Stomach (tissue), 9 donors: Measurements from ENCODE around the gene FCRLA. TPM values are rescaled to one million over a fixed set of nuclear protein-coding genes. Genes with fewer than 3 reads are reported as not detected.

Experiments
- DNase-seq, 2 donors: peaks; one replicate each; pipeline versions ENCODE4 v3.0.0 to v3.0.0-alpha.2; 2013 to 2019
- H3K27ac ChIP-seq, 5 donors: fragments of 200-600 bp in 4 of 5; sonication (generic) in 4 of 5; one replicate each; pipeline ENCODE4 v1.5.1; 2013 to 2019; ENCODE audit warnings: mild to moderate bottlenecking in 1 of 5, moderate library complexity in 1 of 5
- H3K27me3 ChIP-seq, 3 donors: fragments of 200-600 bp; sonication (generic); one replicate each; pipeline ENCODE4 v1.5.1; 2017 to 2019; ENCODE audit warnings: mixed run types in 1 of 3
- H3K36me3 ChIP-seq, 4 donors: fragments of 200-600 bp; sonication (generic); 1 replicate in 3 of 4; 2 replicates in 1 of 4; pipeline ENCODE4 v1.5.1; 2016 to 2019
- H3K4me1 ChIP-seq, 4 donors: fragments of 200-600 bp; sonication (generic); one replicate each; pipeline ENCODE4 v1.5.1; 2016 to 2019
- H3K4me3 ChIP-seq, 4 donors: fragments of 200-600 bp; sonication (generic) in 3 of 4; one replicate each; pipeline ENCODE4 v1.5.1; 2016 to 2019; ENCODE audit warnings: mild to moderate bottlenecking in 1 of 4
- H3K9me3 ChIP-seq, 4 donors: fragments of 200-600 bp; sonication (generic); one replicate each; pipeline ENCODE4 v1.5.1; 2016 to 2019
- EP300 ChIP-seq: sonication (generic); formaldehyde crosslinking; IDR thresholded peaks from one replicate; pipeline ENCODE4 v1.6.1; 2017; ENCODE audit warnings: antibody characterized with exemption
- POLR2A ChIP-seq, 4 donors: fragments of 450-650 bp; IDR thresholded peaks; one replicate each; pipeline ENCODE4 v1.6.1; 2016; ENCODE audit warnings: antibody characterized with exemption in 4 of 4, control low read depth in 2 of 4, mild to moderate bottlenecking in 1 of 4, moderate library complexity in 1 of 4
- POLR2AphosphoS5 ChIP-seq, 3 donors: sonication (generic); formaldehyde crosslinking; IDR thresholded peaks; one replicate each; pipeline ENCODE4 v1.6.1; 2016; ENCODE audit warnings: antibody characterized with exemption in 3 of 3
- WGBS, 5 donors: extraction: QIAGEN DNeasy Blood & Tissue Kit in 3 of 5; methylation state at CpG; one replicate each; pipeline versions ENCODE4 v1.1.5 to v1.1.7; 2013 to 2018; 5-methylcytosine and 5-hydroxymethylcytosine counted together
- intact Hi-C: fragments of 100-400 bp; cut with DNase I; formaldehyde crosslinking; loops from one replicate; pipeline ENCODE4 v1.15.1; 2023; ENCODE audit warnings: low total_unique reads
- polyA plus RNA-seq, 3 donors: library from polyadenylated mRNA; stranded (reverse); fragments of 200-250 nt; gene quantifications; one replicate each; pipeline ENCODE4 v1.2.3, GENCODE V29; 2013
- small RNA-seq, 4 donors: library from RNA; depleted of rRNA; stranded (forward); fragments of <200 nt; gene quantifications; one replicate each; pipeline ENCODE3, GENCODE V24; 2016
- total RNA-seq, 5 donors: library from RNA; depleted of rRNA; stranded (reverse); fragments of >200 nt; gene quantifications; one replicate each; pipeline versions ENCODE4 v1.1.0 to v1.2.3, GENCODE V29; 2014 to 2016
- TF ChIP-seq, protein P1 (sequence below), 7 experiments: fragments of 450-650 bp in 4 of 7; fragments of 200-600 bp in 3 of 7; sonication (generic) in 3 of 7; IDR thresholded peaks; one replicate each; pipeline ENCODE4 v1.5.1; 2016 to 2019; ENCODE audit warnings: antibody characterized with exemption in 7 of 7, control low read depth in 2 of 7, mild to moderate bottlenecking in 1 of 7
- donor health status: healthy with polysubstance abuse.
- donor health status: Bipolar disorder and iron deficiency.
- donor health status: healthy.

FCRLA gene
- total and polyA plus RNA-seq, 8 donors: 1.8 to 3.4 (median 2.6) TPM; not detected in 5

DNA sequence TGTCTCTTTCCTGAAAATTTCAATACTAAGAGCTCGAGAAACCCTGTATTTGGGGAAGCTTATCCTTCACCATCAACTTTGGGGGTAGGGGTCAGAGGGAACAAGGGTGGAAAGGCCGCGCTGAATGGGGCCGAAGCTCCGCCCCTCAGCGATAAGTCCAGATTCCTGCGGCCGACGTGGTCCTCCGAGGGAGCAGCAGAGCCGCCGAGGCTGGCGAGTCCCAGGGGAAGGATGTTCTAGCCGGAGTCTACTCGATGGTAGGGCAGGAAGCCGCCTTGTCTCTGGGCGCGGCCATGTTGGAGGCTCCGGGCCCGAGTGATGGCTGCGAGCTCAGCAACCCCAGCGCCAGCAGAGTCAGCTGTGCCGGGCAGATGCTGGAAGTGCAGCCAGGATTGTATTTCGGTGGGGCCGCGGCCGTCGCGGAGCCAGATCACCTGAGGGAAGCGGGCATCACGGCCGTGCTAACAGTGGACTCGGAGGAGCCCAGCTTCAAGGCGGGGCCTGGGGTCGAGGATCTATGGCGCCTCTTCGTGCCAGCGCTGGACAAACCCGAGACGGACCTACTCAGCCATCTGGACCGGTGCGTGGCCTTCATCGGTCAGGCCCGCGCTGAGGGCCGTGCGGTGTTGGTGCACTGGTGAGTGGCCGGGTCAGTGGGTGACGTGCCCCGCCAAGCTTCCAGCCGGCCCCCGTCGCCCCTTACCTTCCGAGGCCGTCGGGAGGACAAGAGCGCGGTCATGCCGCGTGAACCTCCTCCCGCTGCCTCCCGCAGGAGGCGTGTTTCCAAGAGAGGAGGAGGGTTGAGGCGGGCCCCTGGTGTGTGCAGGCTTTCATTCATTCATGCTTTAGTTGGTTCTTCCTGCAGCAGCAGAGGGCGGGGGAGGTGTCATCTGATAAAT is 42.7 kb downstream of the FCRLA start, which contains the start of gene DUSP12:
TSS of gene DUSP12 (plus strand) at position 278 of the 899 bp plus-strand sequence. CDS start at position 294, 16 bp downstream.
- peak; percentile 69 to 92 (median 70) for TF ChIP-seq POLR2AphosphoS5 (IDR thresholded peaks at IDR 0.05)
- TF ChIP-seq, protein P1, sequence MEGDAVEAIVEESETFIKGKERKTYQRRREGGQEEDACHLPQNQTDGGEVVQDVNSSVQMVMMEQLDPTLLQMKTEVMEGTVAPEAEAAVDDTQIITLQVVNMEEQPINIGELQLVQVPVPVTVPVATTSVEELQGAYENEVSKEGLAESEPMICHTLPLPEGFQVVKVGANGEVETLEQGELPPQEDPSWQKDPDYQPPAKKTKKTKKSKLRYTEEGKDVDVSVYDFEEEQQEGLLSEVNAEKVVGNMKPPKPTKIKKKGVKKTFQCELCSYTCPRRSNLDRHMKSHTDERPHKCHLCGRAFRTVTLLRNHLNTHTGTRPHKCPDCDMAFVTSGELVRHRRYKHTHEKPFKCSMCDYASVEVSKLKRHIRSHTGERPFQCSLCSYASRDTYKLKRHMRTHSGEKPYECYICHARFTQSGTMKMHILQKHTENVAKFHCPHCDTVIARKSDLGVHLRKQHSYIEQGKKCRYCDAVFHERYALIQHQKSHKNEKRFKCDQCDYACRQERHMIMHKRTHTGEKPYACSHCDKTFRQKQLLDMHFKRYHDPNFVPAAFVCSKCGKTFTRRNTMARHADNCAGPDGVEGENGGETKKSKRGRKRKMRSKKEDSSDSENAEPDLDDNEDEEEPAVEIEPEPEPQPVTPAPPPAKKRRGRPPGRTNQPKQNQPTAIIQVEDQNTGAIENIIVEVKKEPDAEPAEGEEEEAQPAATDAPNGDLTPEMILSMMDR (IDR thresholded peaks at IDR 0.05): peak in 1 of 7 experiments; percentile 10
- TF ChIP-seq POLR2A (IDR thresholded peaks at IDR 0.05): peak in 1 of 4 donors; percentile 21
- no peak for TF ChIP-seq EP300
- 0 to 1% (median 0%) methylated on average over 41 to 65 of the region's 65 CpGs for WGBS, 5 donors
- intact Hi-C loops: loop anchor here (10.0 kb wide), 2 partner anchors 105 to 265 kb away; no protein-coding TSS in a partner anchor
- DNase-seq: peak; percentile 92 to 98
- H3K9me3 ChIP-seq: no peaks in the 10 kb centered on the region
- H3K27me3 ChIP-seq: no peaks in the 10 kb centered on the region
- H3K27ac ChIP-seq: peak within 1 kb of the TSS; percentile 88 to 95 (median 89)
- H3K4me3 ChIP-seq: peak within 1 kb of the TSS; percentile 74 to 94 (median 83)
- H3K4me1 ChIP-seq: peaks cover 9 to 23% (median 17%) of the 10 kb centered on the region in 4 donors
- peaks cover 24 to 37% (median 36%) of the 10 kb centered on the region in 4 donors for H3K36me3 ChIP-seq

DNA sequence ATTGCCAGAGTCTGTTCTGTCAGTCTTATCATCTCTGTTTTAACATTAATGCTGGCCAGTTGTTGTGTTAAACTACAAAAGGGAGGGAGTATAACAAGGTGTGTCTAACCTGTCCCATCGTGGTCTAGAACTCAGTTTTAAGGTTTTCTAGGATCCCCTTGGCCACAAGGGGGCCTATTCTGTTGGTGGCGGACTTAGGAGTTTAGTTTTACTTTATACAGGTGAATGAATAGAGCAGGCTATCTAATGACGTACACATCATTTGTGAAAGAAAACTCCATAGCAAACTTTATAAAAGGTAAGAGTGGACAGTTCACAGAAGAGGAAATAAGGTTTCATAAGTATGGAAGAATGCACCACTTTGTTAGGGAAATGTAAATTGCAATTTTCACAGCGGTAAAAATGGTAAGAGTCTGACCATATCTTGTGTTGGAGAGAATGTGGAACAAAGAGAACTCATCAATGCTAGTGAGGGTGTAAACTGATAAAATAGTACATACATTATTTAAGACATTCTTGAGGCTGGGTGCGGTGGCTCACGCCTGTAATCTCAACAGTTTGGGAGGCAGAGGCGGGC is 56.6 kb downstream of the FCRLA start:
- peak; percentile 45 to 57 for DNase-seq

More for the DNA sequence above, 56.6 kb downstream of the FCRLA start:
- no peak overlapping the region for H3K4me3 ChIP-seq
- H3K27me3 ChIP-seq: no peaks in the 10 kb centered on the region
- H3K27ac ChIP-seq: no peak overlapping the region
- intact Hi-C loops: no loop called here
- no peaks in the 10 kb centered on the region for H3K9me3 ChIP-seq
- H3K36me3 ChIP-seq: peaks cover 0 to 15% (median 12%) of the 10 kb centered on the region in 4 donors
- WGBS, 5 donors: 45 to 60% (median 54%) methylated on average over 7 of the region's 7 CpGs
- no peak for TF ChIP-seq EP300
- TF ChIP-seq POLR2A (IDR thresholded peaks at IDR 0.05): no peak
- TF ChIP-seq, protein P1 (IDR thresholded peaks at IDR 0.05): peak in 3 of 7 experiments; percentile 41 to 49 (median 46)
- H3K4me1 ChIP-seq: peaks cover 19 to 35% (median 21%) of the 10 kb centered on the region in 4 donors

Small RNA genes within 50 kb of the gene (small RNA-seq; reads per million reads assigned to genes)
- gene RF00019 (0 reads per million in 4 donors), gene RN7SL466P (0 reads per million in 4 donors)

Other genes starting within 250 kb of the FCRLA start
- 10 to 100 TPM in 3 of 5 donors, 1 to 10 TPM in 2; 2.0 to 91.0 (median 24.3) TPM for gene FCGR2A, start 201.8 kb upstream of the FCRLA start, total RNA-seq
- 10 to 100 TPM in 2 of 3 donors, 1 to 10 TPM in 1; 4.5 to 26.6 (median 12.2) TPM for gene FCGR2A, start 201.8 kb upstream of the FCRLA start, polyA plus RNA-seq
- gene HSPA6, start 182.7 kb upstream of the FCRLA start, total RNA-seq: under 1 TPM in 3 of 5 donors, not detected in 2; 0.45 to 0.73 (median 0.58) TPM
- gene HSPA6, start 182.7 kb upstream of the FCRLA start, polyA plus RNA-seq: 1 to 10 TPM in 1 of 3 donors, under 1 TPM in 2; 0.61 to 2.9 (median 0.98) TPM
- gene FCGR3A, start 157.4 kb upstream of the FCRLA start, total RNA-seq: 10 to 100 TPM in 2 of 5 donors, 1 to 10 TPM in 2, not detected in 1; 2.2 to 13.5 (median 9.8) TPM
- 10 to 100 TPM in 1 of 3 donors, 1 to 10 TPM in 2; 2.8 to 18.0 (median 5.8) TPM for gene FCGR3A, start 157.4 kb upstream of the FCRLA start, polyA plus RNA-seq
- gene FCGR3B, start 76.1 kb upstream of the FCRLA start, total RNA-seq: 1 to 10 TPM in 2 of 5 donors, not detected in 3; 1.1 to 1.8 TPM
- 1 to 10 TPM in 2 of 3 donors, under 1 TPM in 1; 0.50 to 2.4 (median 1.2) TPM for gene FCGR3B, start 76.1 kb upstream of the FCRLA start, polyA plus RNA-seq
- 10 to 100 TPM in 1 of 5 donors, 1 to 10 TPM in 3, under 1 TPM in 1; 0.58 to 16.9 (median 3.2) TPM for gene FCGR2B, start 44.1 kb upstream of the FCRLA start, total RNA-seq
- 1 to 10 TPM; 2.0 to 2.2 (median 2.0) TPM for gene FCGR2B, start 44.1 kb upstream of the FCRLA start, polyA plus RNA-seq
- gene FCRLB, start 14.3 kb downstream of the FCRLA start, total RNA-seq: 1 to 10 TPM in 1 of 5 donors, under 1 TPM in 1, not detected in 3; 0.55 to 3.8 TPM
- under 1 TPM in 2 of 3 donors, not detected in 1; 0.30 to 0.68 TPM for gene FCRLB, start 14.3 kb downstream of the FCRLA start, polyA plus RNA-seq
- gene DUSP12, start 42.6 kb downstream of the FCRLA start, total RNA-seq: 10 to 100 TPM in 4 of 5 donors, 1 to 10 TPM in 1; 1.8 to 39.1 (median 22.2) TPM
- 10 to 100 TPM; 14.1 to 26.7 (median 20.2) TPM for gene DUSP12, start 42.6 kb downstream of the FCRLA start, polyA plus RNA-seq
- 10 to 100 TPM in 4 of 5 donors, 1 to 10 TPM in 1; 5.5 to 54.3 (median 22.7) TPM for gene ATF6, start 59.1 kb downstream of the FCRLA start, total RNA-seq
- 1 to 10 TPM; 3.4 to 4.4 (median 3.6) TPM for gene ATF6, start 59.1 kb downstream of the FCRLA start, polyA plus RNA-seq